ENCODE measurements around the gene RIOK3. TPM values are rescaled to one million over a fixed set of nuclear protein-coding genes. Genes with fewer than 3 reads are reported as not detected.

The RIOK3 gene
- total RNA-seq (2021) (19.4 to 23.6 TPM (median 23.1 TPM) in 3 replicates), Bru-seq, nascent RNA (percentile 75 among the genes with signal in this experiment)
- long read RNA-seq, experiment 1, full-length matches to known transcripts = 83 of 113 reads
- long read RNA-seq, experiment 1, partial matches to known transcripts = 8 of 113 reads
- long read RNA-seq, experiment 1, other reads (novel, unspliced or antisense) = 22 of 113 reads
- long read RNA-seq, experiment 2, full-length matches to known transcripts = 9 of 17 reads
- long read RNA-seq, experiment 2, partial matches to known transcripts = 4 of 17 reads
- long read RNA-seq, experiment 2, other reads (novel, unspliced or antisense) = 4 of 17 reads
- long read RNA-seq, experiment 3, full-length matches to known transcripts = 5 of 9 reads
- long read RNA-seq, experiment 3, partial matches to known transcripts = 2 of 9 reads
- long read RNA-seq, experiment 3, other reads (novel, unspliced or antisense) = 2 of 9 reads

GRCh38 chr18:23452728-23453679 is at the start of gene RIOK3:
TSS of gene RIOK3 (plus strand) at chr18:23453287. CDS start at chr18:23453440, 153 bp downstream.
- ChIA-PET POLR2A (no interaction called here), CTCF (interaction anchor here (0.6 to 1.9 kb wide), 5 partner anchors 10 to 321 kb away, joined by 3 to 6 read pairs (median 3); no protein-coding TSS in a partner anchor)
- Mint-ChIP-seq H3K4me1 (peaks cover 21% of the 10 kb centered on the region), H3K36me3 (no peaks in the 10 kb centered on the region), H3K9me3 (0 out of 2 replicates have a peak, but pooled peaks cover 3% of the 10 kb centered on the region), H3K27me3 (ENCODE audit: low read depth) (no peaks in the 10 kb centered on the region), H3K27ac (peak within 1 kb of the TSS; percentile 66), H3K4me3 (peak within 1 kb of the TSS; percentile 100)
- peak; percentile 98 for DNase-seq (ENCODE audit: low spot score)
- peak; percentile 99 for ATAC-seq
- TF ChIP-seq ZSCAN18 (CRISPR knock-in tag; IDR thresholded peaks at IDR 0.05) = no peak
- no peak for TF ChIP-seq NR2C2 (CRISPR knock-in tag; IDR thresholded peaks at IDR 0.05)
- peak; percentile 72 for TF ChIP-seq SP1 (CRISPR knock-in tag; conservative IDR thresholded peaks at IDR 0.05)
- TF ChIP-seq E2F1 (CRISPR knock-in tag; IDR thresholded peaks at IDR 0.05) = 0 out of 2 replicates have a peak, but pooled peaks have one; percentile 28
- no peak for TF ChIP-seq ATF1 (CRISPR knock-in tag; IDR thresholded peaks at IDR 0.05)
- no peak for TF ChIP-seq ESRRA (CRISPR knock-in tag; IDR thresholded peaks at IDR 0.05; ENCODE audit: borderline replicate concordance)
- TF ChIP-seq HMGA2 (CRISPR knock-in tag; IDR thresholded peaks at IDR 0.05) = no peak
- peak; percentile 89 for TF ChIP-seq USF2 (CRISPR knock-in tag; IDR thresholded peaks at IDR 0.05)
- TF ChIP-seq ZNF425 (CRISPR knock-in tag; conservative IDR thresholded peaks at IDR 0.05) = no peak
- TF ChIP-seq ZNF232 (CRISPR knock-in tag; IDR thresholded peaks at IDR 0.05) = peak; percentile 47; the same call in 1 of the 2 replicates
- TF ChIP-seq GTF2I (CRISPR knock-in tag; conservative IDR thresholded peaks at IDR 0.05) = no peak
- no peak for TF ChIP-seq ZBTB21 (CRISPR knock-in tag; IDR thresholded peaks at IDR 0.05; ENCODE audit: borderline replicate concordance)
- TF ChIP-seq MLX (CRISPR knock-in tag; IDR thresholded peaks at IDR 0.05) = no peak
- no peak for TF ChIP-seq TEAD4 (CRISPR knock-in tag; IDR thresholded peaks at IDR 0.05)
- TF ChIP-seq IRF2 (CRISPR knock-in tag; IDR thresholded peaks at IDR 0.05; ENCODE audit: borderline replicate concordance, low read depth) = no peak
- TF ChIP-seq EMX1 (CRISPR knock-in tag; IDR thresholded peaks at IDR 0.05) = no peak
- TF ChIP-seq JAZF1 (CRISPR knock-in tag; IDR thresholded peaks at IDR 0.05) = no peak
- no peak for TF ChIP-seq NFE2L1 (CRISPR knock-in tag; IDR thresholded peaks at IDR 0.05)
- no peak for TF ChIP-seq CTCF (IDR thresholded peaks at IDR 0.05)
- no peak for TF ChIP-seq ZNF219 (CRISPR knock-in tag; IDR thresholded peaks at IDR 0.05; ENCODE audit: borderline replicate concordance)
- no peak for TF ChIP-seq AR (CRISPR knock-in tag; IDR thresholded peaks at IDR 0.05)
